Sigmoid colon (tissue), 7 donors: ENCODE measurements around the gene CYS1. TPM values are rescaled to one million over a fixed set of nuclear protein-coding genes. Genes with fewer than 3 reads are reported as not detected.

Source experiments
- DNase-seq: peaks from one replicate; pipeline ENCODE4 v3.0.0-alpha.2; 2019
- H3K27ac ChIP-seq, 4 donors: fragments of 200-600 bp; sonication (generic); one replicate each; pipeline ENCODE4 v1.5.1; 2016 to 2019; ENCODE audit warnings: mild to moderate bottlenecking in 1 of 4
- H3K27me3 ChIP-seq, 3 donors: fragments of 200-600 bp; sonication (generic); one replicate each; pipeline ENCODE4 v1.5.1; 2019; ENCODE audit warnings: mild to moderate bottlenecking in 1 of 3
- H3K36me3 ChIP-seq, 4 donors: fragments of 200-600 bp; sonication (generic); one replicate each; pipeline ENCODE4 v1.5.1; 2016 to 2019
- H3K4me1 ChIP-seq, 4 donors: fragments of 200-600 bp; sonication (generic); one replicate each; pipeline ENCODE4 v1.5.1; 2017 to 2019
- H3K4me3 ChIP-seq, 4 donors: fragments of 200-600 bp; sonication (generic); one replicate each; pipeline ENCODE4 v1.5.1; 2017 to 2019; ENCODE audit warnings: mild to moderate bottlenecking in 2 of 4, moderate library complexity in 1 of 4
- H3K9me3 ChIP-seq, 4 donors: fragments of 200-600 bp in 3 of 4; sonication (generic) in 3 of 4; one replicate each; pipeline versions ENCODE4 v1.5.1 to v1.6.1; 2013 to 2019
- EP300 ChIP-seq, 4 donors: sonication (generic); formaldehyde crosslinking; IDR thresholded peaks; one replicate each; pipeline ENCODE4 v1.6.1; 2017; ENCODE audit warnings: antibody characterized with exemption in 4 of 4
- POLR2A ChIP-seq, 2 donors: fragments of 450-650 bp; IDR thresholded peaks; one replicate each; pipeline ENCODE4 v1.6.1; 2016; ENCODE audit warnings: antibody characterized with exemption in 2 of 2, mild to moderate bottlenecking in 2 of 2, moderate library complexity in 2 of 2
- POLR2AphosphoS5 ChIP-seq, 4 donors: sonication (generic); formaldehyde crosslinking; IDR thresholded peaks; one replicate each; pipeline ENCODE4 v1.6.1; 2017; ENCODE audit warnings: antibody characterized with exemption in 4 of 4
- WGBS, 2 donors: extraction: QIAGEN DNeasy Blood & Tissue Kit; methylation state at CpG; one replicate each; pipeline ENCODE4 v1.1.7; 2013; 5-methylcytosine and 5-hydroxymethylcytosine counted together
- intact Hi-C: fragments of 100-400 bp; cut with DNase I; formaldehyde crosslinking; loops from one replicate; pipeline ENCODE4 v1.15.1; 2023
- polyA plus RNA-seq, 3 donors: library from polyadenylated mRNA; stranded (reverse); fragments of 200-250 nt; gene quantifications; one replicate each; pipeline ENCODE4 v1.2.3, GENCODE V29; 2013
- small RNA-seq, 3 donors: library from RNA; depleted of rRNA; stranded (forward); fragments of <200 nt; gene quantifications; one replicate each; pipeline ENCODE3, GENCODE V24; 2016
- total RNA-seq, 4 donors: library from RNA; depleted of rRNA; stranded (reverse); fragments of >200 nt; gene quantifications; one replicate each; pipeline ENCODE4 v1.1.0, GENCODE V29; 2016
- TF ChIP-seq, protein P1 (sequence below), 4 experiments: fragments of 450-650 bp in 3 of 4; fragments of 200-600 bp in 1 of 4; IDR thresholded peaks; one replicate each; pipeline ENCODE4 v1.5.1; 2016 to 2019; ENCODE audit warnings: antibody characterized with exemption in 4 of 4, mild to moderate bottlenecking in 3 of 4, moderate library complexity in 2 of 4
- donor health status: healthy with polysubstance abuse.
- donor health status: Bipolar disorder and iron deficiency.
- donor health status: healthy.

The CYS1 gene
- total and polyA plus RNA-seq, 7 donors: 0.46 to 24.6 (median 7.5) TPM

GRCh38 chr2:10008809-10009176, 71.4 kb downstream of the CYS1 start:
- H3K27ac ChIP-seq: peak overlapping the region in 2 of 4 donors; percentile 70 to 80
- TF ChIP-seq POLR2AphosphoS5 (IDR thresholded peaks at IDR 0.05): no peak
- no peak for TF ChIP-seq EP300 (IDR thresholded peaks at IDR 0.05)
- TF ChIP-seq POLR2A (IDR thresholded peaks at IDR 0.05): no peak
- TF ChIP-seq, protein P1, sequence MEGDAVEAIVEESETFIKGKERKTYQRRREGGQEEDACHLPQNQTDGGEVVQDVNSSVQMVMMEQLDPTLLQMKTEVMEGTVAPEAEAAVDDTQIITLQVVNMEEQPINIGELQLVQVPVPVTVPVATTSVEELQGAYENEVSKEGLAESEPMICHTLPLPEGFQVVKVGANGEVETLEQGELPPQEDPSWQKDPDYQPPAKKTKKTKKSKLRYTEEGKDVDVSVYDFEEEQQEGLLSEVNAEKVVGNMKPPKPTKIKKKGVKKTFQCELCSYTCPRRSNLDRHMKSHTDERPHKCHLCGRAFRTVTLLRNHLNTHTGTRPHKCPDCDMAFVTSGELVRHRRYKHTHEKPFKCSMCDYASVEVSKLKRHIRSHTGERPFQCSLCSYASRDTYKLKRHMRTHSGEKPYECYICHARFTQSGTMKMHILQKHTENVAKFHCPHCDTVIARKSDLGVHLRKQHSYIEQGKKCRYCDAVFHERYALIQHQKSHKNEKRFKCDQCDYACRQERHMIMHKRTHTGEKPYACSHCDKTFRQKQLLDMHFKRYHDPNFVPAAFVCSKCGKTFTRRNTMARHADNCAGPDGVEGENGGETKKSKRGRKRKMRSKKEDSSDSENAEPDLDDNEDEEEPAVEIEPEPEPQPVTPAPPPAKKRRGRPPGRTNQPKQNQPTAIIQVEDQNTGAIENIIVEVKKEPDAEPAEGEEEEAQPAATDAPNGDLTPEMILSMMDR (IDR thresholded peaks at IDR 0.05): no peak
- H3K36me3 ChIP-seq: no peaks in the 10 kb centered on the region
- DNase-seq: peak; percentile 34
- no peak overlapping the region for H3K4me3 ChIP-seq
- no peaks in the 10 kb centered on the region for H3K27me3 ChIP-seq
- intact Hi-C loops: loop anchor here (2.0 kb wide), 1 partner anchor 34 kb away; the partner anchor contains the start of gene KLF11
- peaks cover 0 to 48% (median 44%) of the 10 kb centered on the region in 4 donors for H3K4me1 ChIP-seq
- no peaks in the 10 kb centered on the region for H3K9me3 ChIP-seq
- WGBS, 2 donors: 85 to 87% methylated on average over 9 of the region's 9 CpGs

- no peaks in the 10 kb centered on the region for H3K36me3 ChIP-seq
- no peaks in the 10 kb centered on the region for H3K27me3 ChIP-seq
- WGBS, 2 donors: 71 to 79% methylated on average over 22 of the region's 22 CpGs
- TF ChIP-seq POLR2A (IDR thresholded peaks at IDR 0.05) (no peak), EP300 (IDR thresholded peaks at IDR 0.05) (no peak), POLR2AphosphoS5 (IDR thresholded peaks at IDR 0.05) (no peak)
- TF ChIP-seq, protein P1 (IDR thresholded peaks at IDR 0.05): no peak
- H3K27ac ChIP-seq: peak overlapping the region in 3 of 4 donors; percentile 49 to 80 (median 70)
- no peaks in the 10 kb centered on the region for H3K9me3 ChIP-seq
- no peak overlapping the region for H3K4me3 ChIP-seq
- intact Hi-C loops: loop anchor here (2.0 kb wide), 1 partner anchor 35 kb away; the partner anchor contains the start of gene KLF11
- peaks cover 0 to 48% (median 44%) of the 10 kb centered on the region in 4 donors for H3K4me1 ChIP-seq
- peak; percentile 66 for DNase-seq
Observed at GRCh38 chr2:10007921-10008808, 72.0 kb downstream of the CYS1 start.

- no peaks in the 10 kb centered on the region for H3K9me3 ChIP-seq
- intact Hi-C loops: no loop called here
- peak; percentile 63 for DNase-seq
- peaks cover 0 to 48% (median 44%) of the 10 kb centered on the region in 4 donors for H3K4me1 ChIP-seq
- no peak for TF ChIP-seq POLR2A (IDR thresholded peaks at IDR 0.05)
- TF ChIP-seq EP300 (IDR thresholded peaks at IDR 0.05): no peak
- TF ChIP-seq, protein P1 (IDR thresholded peaks at IDR 0.05): no peak
- TF ChIP-seq POLR2AphosphoS5 (IDR thresholded peaks at IDR 0.05): no peak
- WGBS, 2 donors: 76 to 83% methylated on average over 9 of the region's 9 CpGs
- no peaks in the 10 kb centered on the region for H3K27me3 ChIP-seq
- no peak overlapping the region for H3K4me3 ChIP-seq
- no peaks in the 10 kb centered on the region for H3K36me3 ChIP-seq
- peak overlapping the region in 3 of 4 donors; percentile 49 to 80 (median 70) for H3K27ac ChIP-seq
Observed at GRCh38 chr2:10007435-10007834, 72.8 kb downstream of the CYS1 start.

Small RNA genes lying within 50 kb of the gene (small RNA-seq; reads per million reads assigned to genes)
- 0 reads per million in 3 donors for gene RF00568

Other genes starting within 250 kb of the CYS1 start
- 10 to 100 TPM; 10.3 to 14.5 (median 12.2) TPM for gene TAF1B, start 236.9 kb downstream of the CYS1 start, total RNA-seq
- gene TAF1B, start 236.9 kb downstream of the CYS1 start, polyA plus RNA-seq: 10 to 100 TPM in 1 of 3 donors, 1 to 10 TPM in 2; 2.3 to 19.8 (median 6.7) TPM
- gene GRHL1, start 128.7 kb downstream of the CYS1 start, total RNA-seq: 1 to 10 TPM; 1.4 to 4.2 (median 2.5) TPM
- gene GRHL1, start 128.7 kb downstream of the CYS1 start, polyA plus RNA-seq: under 1 TPM; under 0.01 to 0.55 (median 0.46) TPM
- 10 to 100 TPM; 18.5 to 41.3 (median 29.7) TPM for gene KLF11, start 36.9 kb downstream of the CYS1 start, total RNA-seq
- gene KLF11, start 36.9 kb downstream of the CYS1 start, polyA plus RNA-seq: 1 to 10 TPM; 3.9 to 7.2 (median 5.8) TPM
- gene RRM2, start 42.3 kb upstream of the CYS1 start, total RNA-seq: 1 to 10 TPM in 2 of 4 donors, under 1 TPM in 1, not detected in 1; 0.16 to 4.3 (median 2.7) TPM
- gene RRM2, start 42.3 kb upstream of the CYS1 start, polyA plus RNA-seq: 10 to 100 TPM in 2 of 3 donors, 1 to 10 TPM in 1; 9.6 to 65.8 (median 32.6) TPM
- gene HPCAL1, start 222.5 kb upstream of the CYS1 start, total RNA-seq: 10 to 100 TPM; 27.7 to 46.0 (median 34.2) TPM
- 100 to 1,000 TPM in 2 of 3 donors, 10 to 100 TPM in 1; 67.9 to 115 (median 110) TPM for gene HPCAL1, start 222.5 kb upstream of the CYS1 start, polyA plus RNA-seq